HAP-1 (cell line): Measurements from ENCODE around the gene GPR87.

Experiments
- DNase-seq, 2 experiments: peaks; one replicate each; pipeline ENCODE4 v3.0.0-alpha.2; 2016 to 2020; ENCODE audit warnings: low spot score in 2 of 2
- H3K27me3 ChIP-seq: fragments of 250-450 bp; sonication (Bioruptor Pico); 2 replicates; pipeline ENCODE4 v1.5.1; 2020; ENCODE audit warnings: low read depth, mild to moderate bottlenecking, moderate library complexity
- H3K36me3 ChIP-seq: fragments of 250-450 bp; sonication (Bioruptor Pico); replicated peaks from 2 replicates; pipeline ENCODE4 v1.5.1; 2020; ENCODE audit warnings: mild to moderate bottlenecking
- H3K4me1 ChIP-seq: fragments of 250-450 bp; sonication (Bioruptor Pico); 2 replicates; pipeline ENCODE4 v1.5.1; 2020; ENCODE audit warnings: mild to moderate bottlenecking
- H3K4me3 ChIP-seq: fragments of 250-450 bp; sonication (Bioruptor Pico); 2 replicates; pipeline ENCODE4 v1.5.1; 2020; ENCODE audit warnings: mild to moderate bottlenecking, moderate library complexity
- H3K9me3 ChIP-seq: fragments of 250-450 bp; sonication (Bioruptor Pico); 2 replicates; pipeline ENCODE4 v1.5.1; 2020; ENCODE audit warnings: mild to moderate bottlenecking, moderate library complexity
- in situ Hi-C: fragments of 300-500 bp; cut with MboI; formaldehyde crosslinking; loops from 3 replicates; pipeline ENCODE4 v1.14.3; 2020; ENCODE audit warnings: low sequenced_read_pairs, inconsistent platforms, mixed read lengths

The GPR87 gene

GRCh38 chr3:151328298-151328995 is 11.8 kb upstream of the GPR87 start:
- H3K4me3 ChIP-seq, result no peak overlapping the region
- H3K27me3 ChIP-seq, result no peaks in the 10 kb centered on the region
- 0 out of 2 replicates have a peak, but pooled peaks cover 2% of the 10 kb centered on the region for H3K4me1 ChIP-seq
- in situ Hi-C loops, result no loop called here
- no peaks in the 10 kb centered on the region for H3K9me3 ChIP-seq
- H3K36me3 ChIP-seq, result no peaks in the 10 kb centered on the region
- DNase-seq, result no peak

- Histone ChIP-seq H3K9me3 (no peaks in the 10 kb centered on the region), H3K4me3 (no peak overlapping the region), H3K36me3 (no peaks in the 10 kb centered on the region), H3K27me3 (no peaks in the 10 kb centered on the region), H3K4me1 (0 out of 2 replicates have a peak, but pooled peaks cover 2% of the 10 kb centered on the region)
- peak in 1 of 2 experiments; percentile 23 for DNase-seq
- in situ Hi-C loops, result no loop called here
These were observed 11.1 kb upstream of the GPR87 start for GRCh38 chr3:151327571-151328198.

GRCh38 chr3:151322511-151322910 is 5.9 kb upstream of the GPR87 start:
- no peaks in the 10 kb centered on the region for H3K27me3 ChIP-seq
- H3K36me3 ChIP-seq, result no peaks in the 10 kb centered on the region
- H3K9me3 ChIP-seq, result no peaks in the 10 kb centered on the region
- no peaks in the 10 kb centered on the region; the same call in 1 of the 2 replicates for H3K4me1 ChIP-seq
- H3K4me3 ChIP-seq, result no peak overlapping the region
- DNase-seq, result no peak
- in situ Hi-C loops, result no loop called here

GRCh38 chr3:151321526-151321925 is 4.9 kb upstream of the GPR87 start:
- in situ Hi-C loops, result no loop called here
- DNase-seq, result no peak
- Histone ChIP-seq H3K27me3 (no peaks in the 10 kb centered on the region), H3K4me3 (no peak overlapping the region), H3K9me3 (no peaks in the 10 kb centered on the region), H3K36me3 (no peaks in the 10 kb centered on the region), H3K4me1 (no peaks in the 10 kb centered on the region; the same call in 1 of the 2 replicates)

GRCh38 chr3:151320131-151320530 is 3.5 kb upstream of the GPR87 start:
- no peak for DNase-seq
- H3K4me1 ChIP-seq, result no peaks in the 10 kb centered on the region; the same call in 1 of the 2 replicates
- in situ Hi-C loops, result no loop called here
- H3K9me3 ChIP-seq, result no peaks in the 10 kb centered on the region
- no peak overlapping the region for H3K4me3 ChIP-seq
- no peaks in the 10 kb centered on the region for H3K36me3 ChIP-seq
- H3K27me3 ChIP-seq, result no peaks in the 10 kb centered on the region

GRCh38 chr3:151319628-151320027 is 3.0 kb upstream of the GPR87 start:
- H3K36me3 ChIP-seq, result no peaks in the 10 kb centered on the region
- H3K4me1 ChIP-seq, result no peaks in the 10 kb centered on the region; the same call in 1 of the 2 replicates
- H3K4me3 ChIP-seq, result no peak overlapping the region
- in situ Hi-C loops, result no loop called here
- no peaks in the 10 kb centered on the region for H3K9me3 ChIP-seq
- H3K27me3 ChIP-seq, result no peaks in the 10 kb centered on the region
- DNase-seq, result no peak

- H3K9me3 ChIP-seq, result no peaks in the 10 kb centered on the region
- DNase-seq, result no peak
- no peaks in the 10 kb centered on the region for H3K27me3 ChIP-seq
- no peaks in the 10 kb centered on the region for H3K36me3 ChIP-seq
- in situ Hi-C loops, result no loop called here
- no peak overlapping the region for H3K4me3 ChIP-seq
- no peaks in the 10 kb centered on the region; the same call in 1 of the 2 replicates for H3K4me1 ChIP-seq
These were observed 2.4 kb upstream of the GPR87 start for GRCh38 chr3:151318991-151319390.

- no peaks in the 10 kb centered on the region for H3K27me3 ChIP-seq
- in situ Hi-C loops, result no loop called here
- no peaks in the 10 kb centered on the region for H3K36me3 ChIP-seq
- no peak overlapping the region for H3K4me3 ChIP-seq
- H3K9me3 ChIP-seq, result no peaks in the 10 kb centered on the region
- H3K4me1 ChIP-seq, result no peaks in the 10 kb centered on the region; the same call in 1 of the 2 replicates
- DNase-seq, result no peak
These were observed 1.7 kb upstream of the GPR87 start for GRCh38 chr3:151318313-151318712.

GRCh38 chr3:151315846-151316245 is 774 bp downstream of the GPR87 start:
- no peak overlapping the region for H3K4me3 ChIP-seq
- no peaks in the 10 kb centered on the region; the same call in 1 of the 2 replicates for H3K4me1 ChIP-seq
- H3K36me3 ChIP-seq, result no peaks in the 10 kb centered on the region
- DNase-seq, result no peak
- H3K9me3 ChIP-seq, result no peaks in the 10 kb centered on the region
- in situ Hi-C loops, result no loop called here
- no peaks in the 10 kb centered on the region for H3K27me3 ChIP-seq

- DNase-seq, result no peak
- H3K36me3 ChIP-seq, result no peaks in the 10 kb centered on the region
- no peak overlapping the region for H3K4me3 ChIP-seq
- no peaks in the 10 kb centered on the region for H3K9me3 ChIP-seq
- in situ Hi-C loops, result no loop called here
- no peaks in the 10 kb centered on the region for H3K27me3 ChIP-seq
- no peaks in the 10 kb centered on the region; the same call in 1 of the 2 replicates for H3K4me1 ChIP-seq
These were observed 1.5 kb downstream of the GPR87 start for GRCh38 chr3:151315136-151315535.

GRCh38 chr3:151314593-151314992 is 2.0 kb downstream of the GPR87 start:
- no peaks in the 10 kb centered on the region for H3K27me3 ChIP-seq
- H3K4me3 ChIP-seq, result no peak overlapping the region
- H3K36me3 ChIP-seq, result no peaks in the 10 kb centered on the region
- in situ Hi-C loops, result no loop called here
- no peaks in the 10 kb centered on the region for H3K9me3 ChIP-seq
- no peaks in the 10 kb centered on the region; the same call in 1 of the 2 replicates for H3K4me1 ChIP-seq
- DNase-seq, result no peak

- no peak for DNase-seq
- H3K9me3 ChIP-seq, result no peaks in the 10 kb centered on the region
- in situ Hi-C loops, result no loop called here
- H3K27me3 ChIP-seq, result no peaks in the 10 kb centered on the region
- H3K4me3 ChIP-seq, result no peak overlapping the region
- no peaks in the 10 kb centered on the region for H3K36me3 ChIP-seq
- H3K4me1 ChIP-seq, result no peaks in the 10 kb centered on the region; the same call in 1 of the 2 replicates
These were observed 2.5 kb downstream of the GPR87 start for GRCh38 chr3:151314137-151314536.

- no peak for DNase-seq
- H3K27me3 ChIP-seq, result no peaks in the 10 kb centered on the region
- H3K4me3 ChIP-seq, result no peak overlapping the region
- no peaks in the 10 kb centered on the region; the same call in 1 of the 2 replicates for H3K4me1 ChIP-seq
- no peaks in the 10 kb centered on the region for H3K9me3 ChIP-seq
- no peaks in the 10 kb centered on the region for H3K36me3 ChIP-seq
- in situ Hi-C loops, result no loop called here
These were observed 3.6 kb downstream of the GPR87 start for GRCh38 chr3:151312972-151313371.

GRCh38 chr3:151309566-151309965 is 7.1 kb downstream of the GPR87 start:
- Histone ChIP-seq H3K4me1 (peaks cover 8% of the 10 kb centered on the region), H3K4me3 (no peak overlapping the region), H3K36me3 (no peaks in the 10 kb centered on the region), H3K9me3 (no peaks in the 10 kb centered on the region), H3K27me3 (no peaks in the 10 kb centered on the region)
- in situ Hi-C loops, result no loop called here
- no peak for DNase-seq
